HG03108 (cell line): Measurements from ENCODE around the gene UGT8.
"Not testable (repeated sequence)": the region's sequence is repeated elsewhere in the genome, so short reads cannot be mapped to it uniquely, and the experiment has no call there.

ENCODE experiments used
- ATAC-seq: cut with Tn5 transposase; IDR thresholded peaks from one replicate; pipeline ENCODE4 v1.9.1; 2021; ENCODE audit warnings: moderate library complexity; ENCODE audit not compliant: unreplicated experiment

Gene UGT8

DNA sequence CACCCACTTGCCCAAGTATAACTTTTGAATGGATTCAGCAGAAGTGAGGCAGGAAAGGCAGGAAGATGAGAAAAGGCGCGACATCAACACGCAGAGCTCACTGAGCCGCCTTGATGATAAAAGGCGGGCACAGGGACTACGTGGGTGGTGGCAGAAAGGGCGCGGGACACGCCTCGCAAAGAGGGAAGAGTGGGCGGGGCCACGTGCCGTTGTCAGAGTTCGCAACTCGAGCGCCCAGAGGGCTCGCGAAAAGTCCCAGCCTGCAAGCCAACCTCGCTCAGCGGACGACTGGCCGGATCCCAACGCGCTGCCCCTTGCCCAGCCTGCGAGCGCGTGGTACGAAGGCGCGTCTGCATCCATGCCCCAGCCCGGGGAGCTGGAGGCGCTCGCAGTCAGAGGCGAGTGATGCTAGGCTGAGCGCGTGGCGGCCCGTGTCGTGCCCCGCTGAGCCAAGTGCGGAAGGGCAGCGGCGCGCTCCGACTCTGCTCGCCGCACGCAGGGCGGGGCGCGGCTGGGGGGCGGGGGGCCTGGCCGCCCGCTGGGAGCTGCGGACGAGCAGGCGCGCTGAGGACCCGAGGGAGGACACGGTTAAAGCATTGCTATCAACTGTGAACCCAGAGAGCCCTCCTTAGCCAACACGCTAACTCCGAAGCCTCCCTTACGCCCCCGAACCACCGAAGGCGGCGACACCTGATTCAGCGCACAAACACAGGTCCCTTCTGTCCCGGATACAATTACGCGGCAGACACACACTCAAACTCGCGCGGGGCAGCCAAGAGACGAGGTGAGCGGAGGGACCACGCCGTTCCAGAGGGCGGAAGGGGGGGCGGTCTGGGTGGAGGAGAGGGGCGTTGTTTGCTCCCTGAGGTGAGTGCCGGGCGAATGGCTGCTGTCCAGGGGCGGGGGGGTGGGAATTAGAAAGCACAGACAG is at the start of gene UGT8:
Gene UGT8, plus strand, starts transcription at position 617 of the 931 bp plus-strand sequence. CDS start 24,074 bp downstream, outside the sequence.
- ATAC-seq, result peak; percentile 27

DNA sequence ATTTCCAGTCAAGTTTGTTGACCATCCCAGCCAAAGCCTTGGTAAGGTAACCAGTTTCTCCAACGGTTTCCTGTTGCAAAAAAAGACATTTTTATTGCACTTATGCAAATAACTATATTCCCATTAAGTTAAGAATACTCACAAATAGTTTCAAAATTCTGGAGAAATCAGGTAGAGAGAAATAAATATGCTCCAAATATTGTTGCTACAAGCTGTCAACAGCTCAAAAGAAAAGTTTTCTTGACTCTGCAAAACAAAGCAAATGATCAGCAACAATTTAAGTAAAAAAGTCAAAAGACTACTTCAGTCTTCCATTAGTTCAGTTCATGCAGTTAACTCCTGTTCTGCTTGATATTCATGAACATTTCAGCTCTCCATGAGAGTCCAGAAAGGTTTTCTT is 49.0 kb upstream of the UGT8 start:
- ATAC-seq, result no peak

- no peak for ATAC-seq
Measured at GRCh38 chr4:114558446-114559020, 40.1 kb upstream of the UGT8 start.

DNA sequence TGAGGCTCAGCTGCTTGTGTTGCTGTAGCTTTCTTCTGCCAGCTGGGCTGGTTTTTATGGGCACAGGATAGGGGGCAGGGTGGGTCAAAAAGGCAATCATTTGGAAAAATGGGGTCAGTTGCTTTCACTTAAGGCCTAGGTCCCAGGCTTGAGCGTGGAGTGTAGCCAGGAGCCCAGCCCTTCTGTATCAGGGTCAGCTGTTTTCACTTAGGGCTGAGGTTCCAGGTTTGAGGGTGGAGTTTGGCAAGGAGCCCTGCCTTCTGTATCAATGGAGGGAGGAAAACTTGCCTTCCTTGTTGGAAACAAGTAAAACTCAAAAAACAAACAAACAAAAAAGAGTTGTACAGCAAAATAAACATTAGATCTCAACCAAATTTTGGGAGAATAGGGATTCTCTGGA is 37.0 kb upstream of the UGT8 start:
- ATAC-seq, result no peak

DNA sequence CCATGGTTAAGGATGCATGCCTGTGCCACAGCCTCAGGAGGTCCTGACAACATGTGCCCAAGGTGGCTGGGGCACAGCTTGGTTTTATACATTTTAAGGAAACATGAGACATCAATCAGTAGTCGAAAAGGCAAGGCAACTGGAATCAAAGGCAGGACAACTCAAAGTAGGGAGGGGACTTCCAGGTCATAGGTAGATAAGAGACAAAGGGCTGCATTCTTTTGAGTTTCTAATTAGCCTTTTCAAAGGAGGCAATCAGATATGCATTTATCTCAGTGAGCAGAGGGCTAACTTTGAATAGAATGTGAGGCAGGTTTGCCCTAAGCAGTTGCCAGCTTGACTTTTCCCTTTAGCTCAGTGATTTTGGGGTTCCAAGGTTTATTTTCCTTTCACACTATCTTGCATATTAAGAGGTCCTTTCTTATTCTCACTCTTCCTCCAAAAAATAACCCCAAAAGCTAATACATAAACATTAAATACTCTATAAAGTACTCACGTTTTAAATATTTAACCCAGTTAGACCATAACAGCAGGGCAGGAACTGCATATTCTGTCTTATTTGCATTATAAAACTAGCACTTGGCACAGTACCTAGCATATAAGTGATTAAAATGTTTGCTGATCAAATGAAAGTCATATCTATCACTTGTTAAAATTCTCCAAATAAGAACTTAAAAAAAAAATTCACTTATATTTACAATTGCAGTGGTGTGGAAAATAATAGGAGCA is 36.3 kb upstream of the UGT8 start:
- ATAC-seq, result no peak

DNA sequence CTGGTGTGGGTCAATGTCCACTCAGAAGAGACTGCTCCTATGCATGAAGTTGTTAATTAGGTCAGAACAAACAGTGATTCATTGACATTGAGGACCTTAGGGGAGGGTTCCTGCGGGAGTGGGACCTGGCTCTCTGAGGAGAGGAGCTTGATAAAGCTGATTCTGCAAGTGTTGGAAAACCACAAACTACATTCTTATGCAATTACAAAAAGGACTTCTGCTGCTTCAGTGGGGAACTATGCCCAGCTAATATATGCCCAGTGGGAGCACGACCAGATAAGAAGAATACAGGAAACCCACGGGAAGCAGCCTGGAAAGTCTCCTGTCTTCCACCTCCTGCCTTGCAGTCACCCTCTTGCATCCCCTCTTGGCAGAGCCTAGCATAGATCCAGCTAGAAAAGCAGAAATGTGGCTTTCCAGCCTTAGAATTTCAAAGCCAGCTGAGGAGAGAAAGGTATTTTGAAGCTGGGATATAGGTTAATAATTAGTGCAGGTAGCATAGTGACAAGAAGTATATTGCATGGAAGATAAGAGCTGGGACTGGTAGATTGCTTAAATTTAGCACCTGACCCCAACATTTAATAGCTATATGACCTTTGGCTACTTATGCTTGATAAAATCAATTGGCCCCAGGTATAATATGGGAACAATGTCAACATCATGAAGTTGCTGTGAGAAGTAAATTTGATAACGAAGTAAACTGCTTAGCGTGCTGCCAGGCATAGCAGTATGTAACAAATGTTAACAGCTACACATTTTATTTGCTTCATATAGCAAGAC is 34.9 kb upstream of the UGT8 start:
- ATAC-seq, result no peak

DNA sequence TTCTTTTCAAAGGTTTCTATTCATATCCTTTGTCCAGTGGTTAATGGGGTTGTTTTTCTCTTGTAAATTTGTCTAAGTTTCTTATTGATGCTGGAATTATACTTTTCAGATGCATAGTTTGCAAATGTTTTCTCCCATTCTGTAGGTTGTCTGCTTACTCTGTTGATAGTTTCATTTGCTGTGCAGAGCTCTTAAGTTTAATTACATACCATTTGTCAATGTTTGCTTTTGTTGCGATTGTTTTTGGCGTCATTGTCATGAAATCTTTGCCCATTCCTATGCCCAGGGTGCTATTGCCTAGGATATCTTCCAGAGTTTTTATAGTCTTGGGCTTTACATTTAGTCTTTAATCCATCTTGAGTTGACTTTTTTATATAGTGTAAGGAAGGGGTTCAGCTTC is 21.2 kb upstream of the UGT8 start:
- ATAC-seq, result no peak

DNA sequence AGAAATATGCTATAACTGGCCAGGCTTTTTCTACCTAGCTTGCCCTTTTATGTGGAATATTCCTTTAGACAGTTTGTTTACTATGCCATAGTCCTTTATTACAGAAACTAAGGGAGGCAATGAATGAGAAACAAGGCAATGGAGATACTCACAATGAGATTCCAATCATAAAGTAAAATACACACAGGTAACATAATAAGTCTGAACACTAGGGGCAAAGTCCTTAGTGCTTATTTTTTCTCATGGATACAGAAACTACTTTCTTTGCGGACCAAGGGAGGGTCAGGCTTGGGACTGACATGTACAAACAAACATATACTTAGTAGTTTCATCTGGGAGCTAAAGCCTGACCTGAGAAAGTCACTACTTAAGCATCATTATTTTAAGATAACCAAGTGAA is 16.0 kb upstream of the UGT8 start:
- ATAC-seq, result no peak

GRCh38 chr4:114588305-114588704 is 10.3 kb upstream of the UGT8 start:
- no peak for ATAC-seq

GRCh38 chr4:114590360-114590759 is 8.2 kb upstream of the UGT8 start:
- ATAC-seq, result not testable (repeated sequence)

GRCh38 chr4:114593526-114593925 is 5.1 kb upstream of the UGT8 start:
- ATAC-seq, result no peak

GRCh38 chr4:114595207-114595606 is 3.4 kb upstream of the UGT8 start:
- ATAC-seq, result no peak

DNA sequence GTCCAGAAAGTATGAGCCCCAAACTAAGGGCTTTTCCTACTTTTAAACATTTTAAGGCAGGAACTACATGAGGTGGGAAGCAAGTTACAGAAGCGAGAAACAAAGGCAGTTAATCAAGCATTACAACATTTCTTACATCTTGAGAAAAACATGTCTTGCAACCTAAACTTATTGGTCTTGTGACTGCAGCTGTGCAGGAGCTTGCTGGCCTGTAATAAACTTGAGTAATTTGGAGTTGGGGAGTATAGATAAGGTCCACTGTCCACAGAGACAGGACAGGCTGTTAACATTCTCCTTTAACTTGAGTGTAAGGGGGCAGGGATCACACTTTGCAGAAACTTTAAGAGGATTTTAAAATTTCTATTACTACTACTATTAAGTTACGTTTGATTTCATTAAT is 2.7 kb upstream of the UGT8 start:
- no peak for ATAC-seq

GRCh38 chr4:114597410-114598115 is 1.0 kb upstream of the UGT8 start:
- no peak for ATAC-seq

- no peak for ATAC-seq
Measured at GRCh38 chr4:114599231-114599902, 760 bp downstream of the UGT8 start.

GRCh38 chr4:114599903-114600552 is 1.4 kb downstream of the UGT8 start:
- no peak for ATAC-seq

DNA sequence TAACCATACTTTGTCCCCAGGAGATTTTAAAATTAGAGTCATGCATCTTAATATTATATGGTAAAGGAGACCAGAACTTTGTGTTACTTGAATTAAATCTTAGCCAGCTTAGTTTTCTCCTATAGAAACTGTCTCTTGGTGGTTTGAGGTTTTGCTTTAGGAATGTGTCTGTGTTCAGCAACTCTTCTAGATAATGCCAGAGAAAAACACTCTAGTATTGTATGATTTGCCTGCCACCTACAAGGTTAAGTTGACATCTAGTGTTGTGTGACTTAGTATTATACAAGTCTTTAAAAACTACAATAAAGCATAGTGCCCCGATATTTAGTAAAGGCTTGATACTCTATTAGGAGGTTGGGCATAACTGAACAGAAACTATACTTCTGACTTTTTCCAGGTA is 2.1 kb downstream of the UGT8 start:
- no peak for ATAC-seq

DNA sequence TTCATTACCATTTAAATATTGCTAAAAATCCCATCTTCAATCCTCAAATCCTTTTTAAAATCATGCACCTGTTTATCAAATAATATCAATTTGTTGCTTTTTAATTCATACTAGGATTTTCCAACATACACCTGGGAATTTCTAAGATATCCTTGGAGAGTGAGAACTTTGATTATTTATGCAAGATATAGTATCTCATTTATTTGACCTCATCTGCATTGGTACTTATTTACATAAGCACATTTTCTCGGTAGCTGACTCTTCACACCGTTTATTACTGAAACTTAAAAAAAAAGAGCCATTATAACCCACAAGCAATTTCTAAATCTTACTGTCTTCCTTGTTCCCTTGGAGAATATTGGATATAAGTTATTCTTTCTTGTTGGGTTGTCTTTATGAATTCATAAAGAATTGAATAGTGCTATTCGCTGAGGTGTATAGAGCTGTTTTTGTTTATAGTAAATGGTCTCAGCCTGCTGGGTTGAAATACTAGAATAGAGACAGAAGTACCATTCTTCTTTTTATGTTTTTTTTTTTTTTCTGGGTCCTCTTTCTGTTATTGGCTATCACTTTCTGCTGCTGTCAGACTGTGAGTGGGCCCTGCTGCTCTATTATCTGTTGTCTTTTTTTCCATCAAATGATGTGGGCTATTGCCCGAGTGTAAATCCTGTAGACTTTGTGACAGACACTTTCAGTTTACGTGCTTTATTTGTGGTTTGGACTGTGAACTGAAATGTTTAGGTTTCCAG is 2.9 kb downstream of the UGT8 start:
- peak; percentile 37 for ATAC-seq

DNA sequence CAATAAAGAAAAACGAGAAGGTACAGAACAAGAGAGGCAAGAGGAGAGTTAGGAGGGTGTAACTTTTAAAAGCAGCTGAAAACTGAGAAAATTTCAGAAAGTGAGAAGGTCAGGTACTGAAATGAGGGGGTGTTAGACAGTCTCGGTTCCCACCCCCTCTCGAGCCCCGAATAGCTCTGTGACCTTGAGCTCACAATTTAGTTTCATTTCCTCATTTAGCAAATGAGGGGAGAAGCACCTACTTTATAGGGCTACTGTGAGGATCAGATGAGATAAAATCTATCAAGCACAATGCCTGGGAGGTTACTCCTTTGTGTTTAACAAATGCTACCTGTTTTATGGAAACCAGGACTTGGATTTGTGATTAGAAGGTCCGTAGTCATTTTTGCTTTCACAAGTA is 4.9 kb downstream of the UGT8 start:
- ATAC-seq, result peak; percentile 89
